ENCODE measurements around the gene IPCEF1.

Gene IPCEF1

DNA sequence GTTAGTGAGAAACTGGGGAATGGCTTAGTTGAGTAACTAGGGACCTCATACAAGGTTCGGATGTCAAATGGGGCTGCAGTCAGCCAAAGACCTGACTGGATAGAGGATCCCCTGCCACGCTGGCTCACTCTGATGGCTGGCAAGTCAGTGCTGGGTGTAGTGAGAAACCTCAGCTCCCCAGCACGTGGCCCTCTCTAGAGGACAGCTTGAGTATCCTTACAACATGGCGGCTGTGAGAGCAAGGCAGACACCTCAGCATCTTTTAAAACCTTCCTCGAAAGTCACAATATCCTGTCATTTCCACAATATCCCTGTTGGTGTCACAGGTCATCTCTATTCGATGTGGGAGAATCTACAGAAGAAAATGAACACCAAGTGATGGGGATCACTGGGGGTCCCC, 26.7 kb upstream of the IPCEF1 start:
- H3K4me1 Mint-ChIP-seq = no peaks in the 10 kb centered on the region
- H3K27ac Mint-ChIP-seq = no peak overlapping the region
- peaks cover 9% of the 10 kb centered on the region for H3K27me3 Mint-ChIP-seq
- H3K4me3 Mint-ChIP-seq = no peak overlapping the region
- no peak for DNase-seq
- no peaks in the 10 kb centered on the region for H3K9me3 Mint-ChIP-seq
- no peaks in the 10 kb centered on the region for H3K36me3 Mint-ChIP-seq (ENCODE audit: low read depth)
- ATAC-seq = no peak

DNA sequence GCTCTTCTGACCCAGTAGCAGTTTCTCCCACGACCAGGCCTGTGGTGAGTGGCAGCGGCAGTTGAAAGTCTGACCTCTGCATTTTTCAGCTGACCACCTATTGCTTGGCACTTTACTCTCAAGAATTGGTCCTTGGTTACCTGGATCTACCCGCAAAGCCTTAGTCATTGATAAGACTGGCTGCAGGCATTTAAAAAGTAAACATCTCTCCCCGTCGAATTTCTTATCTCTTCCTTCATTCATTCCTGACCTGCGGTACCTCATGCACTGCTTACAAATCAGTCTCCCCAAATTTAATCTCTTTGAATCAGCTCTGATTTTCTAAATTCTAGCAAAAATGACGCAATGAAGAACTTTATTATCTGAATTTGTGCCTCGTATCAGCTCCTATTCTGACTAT, 26.1 kb upstream of the IPCEF1 start:
- Mint-ChIP-seq H3K9me3 (no peaks in the 10 kb centered on the region), H3K4me1 (no peaks in the 10 kb centered on the region), H3K27ac (no peak overlapping the region), H3K36me3 (ENCODE audit: low read depth) (no peaks in the 10 kb centered on the region), H3K27me3 (peaks cover 6% of the 10 kb centered on the region), H3K4me3 (no peak overlapping the region)
- no peak for DNase-seq
- no peak for ATAC-seq

DNA sequence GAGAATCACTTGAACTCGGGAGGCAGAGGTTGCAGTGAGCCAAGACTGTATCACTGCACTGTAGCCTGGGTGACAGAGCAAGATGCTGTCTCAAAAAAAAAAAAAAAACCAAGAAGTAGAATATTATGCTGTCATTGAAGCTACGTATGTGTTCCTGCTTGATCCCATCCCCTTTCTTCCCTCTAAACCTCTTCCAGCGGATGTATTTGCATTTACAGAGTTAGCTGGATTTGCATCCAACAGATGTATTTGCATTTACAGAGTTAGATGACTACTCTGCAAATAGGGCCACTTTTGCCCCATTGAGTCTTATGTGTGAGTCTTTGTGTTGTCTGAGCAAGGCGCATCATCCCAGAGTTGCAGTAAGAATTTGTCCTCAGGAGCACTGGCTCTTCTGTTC, 24.9 kb upstream of the IPCEF1 start:
- DNase-seq = no peak
- Mint-ChIP-seq H3K27me3 (peaks cover 6% of the 10 kb centered on the region), H3K9me3 (no peaks in the 10 kb centered on the region), H3K4me1 (no peaks in the 10 kb centered on the region), H3K36me3 (ENCODE audit: low read depth) (no peaks in the 10 kb centered on the region), H3K27ac (no peak overlapping the region), H3K4me3 (no peak overlapping the region)
- no peak for ATAC-seq

DNA sequence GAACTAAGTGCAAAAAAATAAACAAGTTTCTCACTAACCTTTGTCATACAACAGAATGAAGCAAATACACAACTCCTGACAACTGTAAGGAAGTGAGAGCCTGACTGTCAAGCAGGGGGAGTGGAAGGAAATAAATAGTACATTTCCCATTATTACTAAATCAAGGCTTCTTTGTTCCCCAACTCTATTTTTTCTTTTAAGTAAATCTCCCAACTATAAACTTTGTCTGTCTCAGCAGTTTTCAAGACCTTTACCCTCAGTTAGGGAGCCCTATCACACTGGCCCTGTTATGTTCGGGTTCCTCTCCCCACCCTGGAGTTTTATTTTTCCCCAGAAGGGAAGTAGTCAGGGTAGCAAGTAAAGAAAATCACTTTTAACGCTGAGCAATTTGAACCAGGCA, 24.1 kb upstream of the IPCEF1 start:
- H3K9me3 Mint-ChIP-seq = no peaks in the 10 kb centered on the region
- DNase-seq (no peak), ATAC-seq (no peak)
- no peak overlapping the region for H3K4me3 Mint-ChIP-seq
- H3K4me1 Mint-ChIP-seq = no peaks in the 10 kb centered on the region
- peaks cover 3% of the 10 kb centered on the region for H3K27me3 Mint-ChIP-seq
- no peak overlapping the region for H3K27ac Mint-ChIP-seq
- H3K36me3 Mint-ChIP-seq (ENCODE audit: low read depth) = no peaks in the 10 kb centered on the region

DNA sequence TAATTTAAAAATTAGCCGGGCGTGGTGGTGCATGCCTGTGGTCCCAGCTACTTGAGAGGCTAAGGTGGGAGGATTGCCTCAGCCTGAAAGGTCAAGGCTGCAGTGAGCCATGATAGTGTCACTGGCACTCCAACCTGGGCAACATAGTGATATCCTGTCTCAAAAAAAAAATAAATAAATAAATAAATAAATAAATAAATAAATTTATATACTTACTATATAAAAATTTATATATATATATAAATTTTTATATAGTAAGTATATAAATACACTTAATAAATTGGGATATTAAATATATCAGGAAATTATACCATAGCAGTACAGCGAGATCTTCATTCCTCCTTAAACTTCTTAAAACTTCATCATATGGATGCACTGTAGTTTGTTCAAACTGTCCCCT, 23.0 kb upstream of the IPCEF1 start:
- H3K27ac Mint-ChIP-seq = no peak overlapping the region
- DNase-seq (no peak), ATAC-seq (no peak)
- no peaks in the 10 kb centered on the region for H3K27me3 Mint-ChIP-seq
- no peak overlapping the region for H3K4me3 Mint-ChIP-seq
- no peaks in the 10 kb centered on the region for H3K36me3 Mint-ChIP-seq (ENCODE audit: low read depth)
- no peaks in the 10 kb centered on the region for H3K4me1 Mint-ChIP-seq
- no peaks in the 10 kb centered on the region for H3K9me3 Mint-ChIP-seq

DNA sequence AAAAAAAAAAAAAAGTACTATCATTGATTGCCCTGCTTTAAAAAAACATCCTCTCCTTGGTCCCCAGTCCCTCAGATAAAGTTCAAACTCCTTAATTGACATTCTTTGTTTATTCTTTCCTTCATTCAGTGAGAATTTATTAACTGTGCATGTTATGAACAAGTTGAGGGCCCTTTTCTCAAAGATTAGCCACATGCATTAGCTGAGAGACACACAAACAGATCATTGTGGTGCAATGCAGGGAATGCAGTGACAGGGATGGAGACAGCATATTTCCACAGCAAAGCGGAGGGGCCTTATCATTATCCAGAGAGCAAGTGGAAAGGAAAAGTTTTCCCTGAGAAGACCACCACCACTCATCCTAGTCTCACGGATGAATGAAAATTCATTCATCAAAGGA, 21.9 kb upstream of the IPCEF1 start:
- no peaks in the 10 kb centered on the region for H3K9me3 Mint-ChIP-seq
- H3K27ac Mint-ChIP-seq = no peak overlapping the region
- no peak overlapping the region for H3K4me3 Mint-ChIP-seq
- H3K27me3 Mint-ChIP-seq = no peaks in the 10 kb centered on the region
- DNase-seq = no peak
- ATAC-seq = no peak
- no peaks in the 10 kb centered on the region for H3K36me3 Mint-ChIP-seq (ENCODE audit: low read depth)
- no peaks in the 10 kb centered on the region for H3K4me1 Mint-ChIP-seq

DNA sequence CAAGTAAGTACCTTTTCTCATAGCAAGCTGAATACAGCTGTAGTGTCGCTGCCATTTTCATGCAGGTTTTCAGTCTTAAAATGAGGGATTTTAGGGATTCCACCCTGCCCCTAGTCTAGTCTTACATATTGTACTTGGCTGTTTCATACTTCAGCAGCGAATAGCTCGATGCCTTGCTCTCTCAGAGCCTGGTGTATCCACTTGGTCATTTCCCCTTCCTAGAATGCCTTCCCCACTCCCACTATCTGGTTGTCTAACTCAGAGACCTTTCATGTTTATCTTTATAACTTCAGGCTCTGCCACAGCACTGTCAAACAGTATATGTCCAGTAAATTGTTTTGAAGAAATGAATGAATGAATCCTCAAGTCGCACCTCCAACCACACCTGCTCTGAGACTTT, 21.1 kb upstream of the IPCEF1 start:
- no peaks in the 10 kb centered on the region for H3K9me3 Mint-ChIP-seq
- H3K4me1 Mint-ChIP-seq = no peaks in the 10 kb centered on the region
- no peaks in the 10 kb centered on the region for H3K27me3 Mint-ChIP-seq
- DNase-seq (no peak), ATAC-seq (no peak)
- H3K27ac Mint-ChIP-seq = no peak overlapping the region
- no peak overlapping the region for H3K4me3 Mint-ChIP-seq
- no peaks in the 10 kb centered on the region for H3K36me3 Mint-ChIP-seq (ENCODE audit: low read depth)

DNA sequence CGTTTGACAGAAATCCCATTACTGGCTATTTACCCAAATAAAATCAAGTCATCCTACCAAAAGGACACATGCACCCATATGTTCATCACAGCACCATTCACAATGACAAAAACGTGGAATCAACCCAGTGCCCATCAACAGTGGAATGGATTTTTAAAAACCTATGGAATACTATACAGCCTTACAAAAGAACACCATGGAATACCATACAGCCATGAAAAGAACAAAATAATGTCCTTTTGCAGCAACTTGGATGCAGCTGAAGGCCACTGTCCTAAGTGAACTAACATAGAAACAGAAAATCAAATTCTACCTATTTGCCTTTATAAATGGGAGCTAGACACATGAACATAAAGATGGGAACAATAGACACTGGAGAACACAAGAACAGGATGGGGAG, 17.4 kb upstream of the IPCEF1 start:
- no peak for ATAC-seq

DNA sequence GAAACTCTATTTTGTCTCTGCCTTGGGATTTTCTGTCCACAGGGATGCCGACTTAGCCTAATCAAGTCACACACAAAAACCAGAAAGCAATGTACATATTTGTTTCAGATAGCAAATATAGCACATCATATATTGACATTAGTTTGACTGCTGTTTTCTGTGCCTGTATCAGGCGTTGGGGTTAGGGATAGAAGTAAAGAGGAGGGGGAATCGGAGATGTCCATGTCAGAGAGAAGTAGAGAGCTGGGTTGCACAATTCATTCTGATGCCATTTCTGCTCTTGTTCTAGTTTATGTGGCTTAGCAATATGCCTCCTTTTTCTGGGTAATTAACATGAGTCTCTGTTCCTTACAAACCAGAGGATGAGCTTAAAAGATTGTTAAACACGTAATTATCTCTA, 14.7 kb upstream of the IPCEF1 start:
- Mint-ChIP-seq H3K36me3 (ENCODE audit: low read depth) (no peaks in the 10 kb centered on the region), H3K4me3 (no peak overlapping the region), H3K4me1 (peaks cover 13% of the 10 kb centered on the region), H3K27me3 (no peaks in the 10 kb centered on the region), H3K9me3 (no peaks in the 10 kb centered on the region), H3K27ac (no peak overlapping the region)
- DNase-seq (no peak), ATAC-seq (no peak)

More for the DNA sequence above, 17.4 kb upstream of the IPCEF1 start:
- Mint-ChIP-seq H3K27ac (no peak overlapping the region), H3K4me1 (peaks cover 10% of the 10 kb centered on the region), H3K4me3 (no peak overlapping the region), H3K36me3 (ENCODE audit: low read depth) (no peaks in the 10 kb centered on the region), H3K27me3 (no peaks in the 10 kb centered on the region), H3K9me3 (no peaks in the 10 kb centered on the region)
- no peak for DNase-seq

DNA sequence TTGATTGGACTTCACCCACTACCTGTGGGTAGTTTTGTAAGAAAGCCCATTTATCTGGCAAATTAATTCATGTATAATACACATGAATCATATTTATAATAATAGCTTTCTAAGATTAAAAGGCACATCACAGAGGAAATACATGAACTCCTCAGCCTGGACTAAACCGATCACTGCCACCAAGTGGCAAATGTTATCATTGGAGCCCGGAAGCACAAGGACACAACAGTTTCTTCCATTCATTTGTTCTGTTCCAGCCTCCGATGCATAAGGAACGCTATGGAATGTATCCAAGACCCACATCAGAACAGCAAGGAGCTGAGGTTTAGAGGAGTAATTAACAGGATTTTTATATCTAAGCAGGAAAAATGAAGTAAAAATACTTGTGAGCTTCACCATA, 13.9 kb upstream of the IPCEF1 start:
- Mint-ChIP-seq H3K27ac (no peak overlapping the region), H3K27me3 (no peaks in the 10 kb centered on the region), H3K4me3 (no peak overlapping the region), H3K4me1 (peaks cover 13% of the 10 kb centered on the region), H3K9me3 (no peaks in the 10 kb centered on the region), H3K36me3 (ENCODE audit: low read depth) (no peaks in the 10 kb centered on the region)
- ATAC-seq (peak; percentile 52), DNase-seq (no peak)

DNA sequence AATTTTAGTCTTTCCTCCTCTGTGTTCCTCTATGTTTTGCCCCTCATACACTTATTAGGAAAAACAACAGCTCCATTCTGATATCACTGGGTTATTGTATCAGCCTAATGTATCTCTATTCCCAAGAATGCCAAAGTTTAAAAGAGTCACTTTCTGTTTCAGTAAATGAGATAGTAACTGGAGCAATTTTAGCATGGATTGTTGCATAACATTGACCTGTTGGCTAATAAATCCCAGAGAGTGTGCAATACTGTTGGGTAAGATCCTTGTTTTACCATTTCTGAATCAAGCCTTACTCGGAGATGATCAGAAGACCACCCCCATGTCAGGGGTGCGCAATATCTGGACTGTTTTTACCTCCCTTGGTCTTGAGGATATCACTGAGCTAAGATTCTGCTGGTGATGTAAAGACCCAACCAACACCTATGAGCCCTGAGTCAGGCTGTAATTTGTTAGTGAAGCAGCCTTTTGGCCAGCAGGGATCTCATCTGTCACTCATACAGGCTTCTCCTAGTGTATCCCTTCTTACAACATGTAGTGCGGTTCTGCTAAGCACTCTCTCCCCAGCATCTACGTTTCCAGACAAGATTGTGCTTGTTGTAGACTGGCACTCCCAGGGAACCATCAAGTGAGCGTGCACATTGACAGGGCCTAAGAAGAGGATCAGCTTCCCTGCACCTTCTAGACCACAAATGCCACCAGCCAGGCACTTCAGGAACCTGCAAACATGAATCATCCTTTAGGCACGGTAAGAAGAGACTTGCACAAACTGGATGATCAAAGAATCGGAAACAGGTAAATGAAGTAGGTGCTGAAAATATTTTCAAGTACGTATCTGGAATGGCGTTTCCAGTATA, 11.5 kb upstream of the IPCEF1 start:
- no peak overlapping the region for H3K27ac Mint-ChIP-seq
- H3K4me1 Mint-ChIP-seq = peaks cover 13% of the 10 kb centered on the region
- no peak overlapping the region for H3K4me3 Mint-ChIP-seq
- H3K9me3 Mint-ChIP-seq = no peaks in the 10 kb centered on the region
- no peaks in the 10 kb centered on the region for H3K27me3 Mint-ChIP-seq
- DNase-seq (no peak), ATAC-seq (no peak)
- H3K36me3 Mint-ChIP-seq (ENCODE audit: low read depth) = no peaks in the 10 kb centered on the region

DNA sequence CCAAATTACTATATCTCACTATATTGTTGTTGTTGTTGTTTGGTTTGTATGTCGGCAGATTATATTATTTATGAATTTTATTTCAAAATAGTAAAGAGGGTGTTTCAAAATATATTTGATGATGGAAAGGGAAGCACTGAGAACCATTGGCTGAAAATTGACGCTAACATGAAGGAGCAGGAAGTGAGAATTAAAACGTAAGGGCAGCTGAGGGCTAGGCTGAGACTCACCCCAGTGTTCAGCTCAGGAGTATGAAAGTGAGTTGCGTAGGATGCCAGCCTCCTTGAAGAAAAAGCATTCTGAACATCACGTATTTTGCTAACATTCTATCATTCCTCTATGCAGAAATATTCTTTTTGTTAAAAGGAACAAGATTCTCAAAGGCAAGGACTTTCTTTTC, 10.7 kb upstream of the IPCEF1 start:
- Mint-ChIP-seq H3K36me3 (ENCODE audit: low read depth) (no peaks in the 10 kb centered on the region), H3K4me3 (no peak overlapping the region), H3K27ac (no peak overlapping the region), H3K9me3 (no peaks in the 10 kb centered on the region), H3K4me1 (peaks cover 13% of the 10 kb centered on the region), H3K27me3 (no peaks in the 10 kb centered on the region)
- DNase-seq = no peak
- ATAC-seq = no peak

DNA sequence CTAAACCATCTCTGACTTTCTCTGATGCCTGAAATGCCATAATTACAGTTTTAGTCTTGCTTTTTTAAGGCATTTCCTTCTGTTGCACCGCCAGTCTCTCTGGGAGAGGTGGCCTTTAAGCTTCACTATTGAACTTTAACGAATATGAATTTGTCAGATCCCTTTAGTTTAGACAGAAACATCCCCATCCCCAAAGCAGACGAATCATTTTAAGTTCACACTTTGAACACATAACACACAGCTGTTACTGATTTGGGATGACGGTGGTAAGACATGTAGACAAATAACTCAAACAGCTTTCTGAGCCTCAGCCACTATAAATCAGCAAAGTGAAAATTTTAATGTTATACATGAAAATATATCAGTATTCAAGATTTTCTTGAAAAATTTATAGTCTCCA, 7.2 kb upstream of the IPCEF1 start:
- H3K27ac Mint-ChIP-seq = no peak overlapping the region
- H3K27me3 Mint-ChIP-seq = no peaks in the 10 kb centered on the region
- no peak overlapping the region for H3K4me3 Mint-ChIP-seq
- ATAC-seq = no peak
- no peak for DNase-seq
- H3K4me1 Mint-ChIP-seq = peaks cover 24% of the 10 kb centered on the region
- H3K36me3 Mint-ChIP-seq (ENCODE audit: low read depth) = no peaks in the 10 kb centered on the region
- no peaks in the 10 kb centered on the region for H3K9me3 Mint-ChIP-seq

DNA sequence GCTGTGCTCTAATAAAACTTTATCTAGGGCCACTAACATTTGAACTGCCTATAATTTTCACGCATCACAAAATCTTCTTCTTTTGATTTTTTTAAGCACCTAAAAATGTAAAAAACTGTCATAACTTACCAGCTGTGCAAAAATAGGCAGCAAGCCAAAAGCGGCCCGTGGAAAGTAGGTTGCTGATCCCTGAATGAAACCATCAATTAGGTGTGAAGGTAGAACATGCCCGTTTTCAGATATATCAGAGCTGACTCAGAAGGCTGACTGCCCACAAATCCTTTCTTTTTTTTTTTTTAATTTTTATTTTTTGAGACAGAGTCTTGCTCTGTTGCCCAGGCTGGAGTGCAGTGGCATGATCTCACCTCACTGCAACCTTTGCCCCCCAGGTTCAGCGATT, 4.9 kb upstream of the IPCEF1 start:
- no peaks in the 10 kb centered on the region for H3K9me3 Mint-ChIP-seq

DNA sequence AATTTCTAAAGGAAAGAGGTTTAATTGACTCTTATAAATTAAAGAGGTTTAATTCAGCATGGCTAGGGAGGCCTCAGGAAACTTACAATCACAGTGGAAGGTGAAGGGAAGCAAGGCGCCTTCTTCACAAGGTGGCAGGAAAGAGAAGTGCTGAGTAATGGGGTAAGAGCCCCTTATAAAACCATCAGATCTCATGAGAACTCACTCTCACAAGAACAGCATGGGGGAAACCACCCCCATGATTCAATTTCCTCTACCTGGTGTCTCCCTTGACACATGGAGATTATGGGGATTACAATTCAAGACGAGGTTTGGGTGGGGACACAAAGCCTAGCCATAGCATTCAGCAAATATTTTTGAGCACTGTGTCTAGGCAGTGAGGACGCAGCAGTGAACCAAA, 3.9 kb upstream of the IPCEF1 start:
- no peak for DNase-seq
- ATAC-seq = no peak
- Mint-ChIP-seq H3K27me3 (peaks cover 5% of the 10 kb centered on the region), H3K9me3 (no peaks in the 10 kb centered on the region), H3K4me3 (no peak overlapping the region), H3K4me1 (peaks cover 41% of the 10 kb centered on the region), H3K27ac (no peak overlapping the region), H3K36me3 (ENCODE audit: low read depth) (no peaks in the 10 kb centered on the region)

More for the DNA sequence above, 4.9 kb upstream of the IPCEF1 start:
- H3K4me3 Mint-ChIP-seq = no peak overlapping the region
- H3K27me3 Mint-ChIP-seq = peaks cover 4% of the 10 kb centered on the region
- H3K36me3 Mint-ChIP-seq (ENCODE audit: low read depth) = no peaks in the 10 kb centered on the region
- DNase-seq = no peak
- no peak overlapping the region for H3K27ac Mint-ChIP-seq
- peaks cover 31% of the 10 kb centered on the region for H3K4me1 Mint-ChIP-seq
- no peak for ATAC-seq

DNA sequence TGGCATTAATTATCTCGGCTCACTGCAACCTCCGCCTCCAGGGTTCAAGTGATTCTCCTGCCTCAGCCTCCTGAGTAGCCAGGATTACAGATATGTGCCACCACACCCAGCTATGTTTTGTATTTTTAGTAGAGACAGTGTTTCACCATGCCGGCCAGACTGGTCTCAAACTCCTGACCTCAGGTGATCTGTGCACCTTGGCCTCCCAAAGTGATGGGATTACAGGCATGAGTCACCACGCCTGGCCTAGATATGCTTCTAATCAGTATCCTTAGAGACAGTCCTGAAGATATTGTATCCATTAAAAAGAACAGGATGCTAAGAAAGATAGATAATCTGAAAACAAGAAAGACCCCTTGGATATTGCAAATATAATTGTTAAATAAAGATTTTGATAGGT, 3.1 kb upstream of the IPCEF1 start:
- no peaks in the 10 kb centered on the region for H3K36me3 Mint-ChIP-seq (ENCODE audit: low read depth)
- ATAC-seq (no peak), DNase-seq (no peak)
- H3K27me3 Mint-ChIP-seq = peaks cover 5% of the 10 kb centered on the region
- peaks cover 49% of the 10 kb centered on the region for H3K4me1 Mint-ChIP-seq
- H3K9me3 Mint-ChIP-seq = no peaks in the 10 kb centered on the region
- H3K27ac Mint-ChIP-seq = no peak overlapping the region
- no peak overlapping the region for H3K4me3 Mint-ChIP-seq
